Activated CD4-positive, alpha-beta T cell treated with anti-CD3 and anti-CD28 coated beads, Interleukin-2, amount 10 ng/mL, durations not matched to agents 7 days and 5 days (primary cell): ENCODE results near the gene SNAI3. TPM values are rescaled to one million over a fixed set of nuclear protein-coding genes. Genes with fewer than 3 reads are reported as not detected.
A peak's percentile ranks its signal among the peaks of the same experiment; 100 is the strongest.

Experiments
- CTCF ChIA-PET: fragments of 350-600 bp; sonication (Branson Sonifier 250); formaldehyde crosslinking; loops from one replicate; lab custom pipeline; 2021; ENCODE audit warnings: antibody characterized with exemption; lab: Charles Lee
- POLR2A ChIA-PET: fragments of 350-600 bp; sonication (Branson Sonifier 250); formaldehyde crosslinking; loops from one replicate; lab custom pipeline; 2021; ENCODE audit warnings: antibody characterized with exemption; lab: Charles Lee
- DNase-seq: peaks from one replicate; pipeline ENCODE4 v3.0.0-alpha.2; 2020
- H3K27ac Mint-ChIP-seq: one replicate; pipeline ENCODE4 v1.8.0; 2021; ENCODE audit warnings: mild to moderate bottlenecking, moderate library complexity, mixed read lengths
- H3K27me3 Mint-ChIP-seq: one replicate; pipeline ENCODE4 v1.8.0; 2021; ENCODE audit warnings: mixed read lengths
- H3K36me3 Mint-ChIP-seq: one replicate; pipeline ENCODE4 v1.8.0; 2021; ENCODE audit warnings: low read depth, mixed read lengths
- H3K4me1 Mint-ChIP-seq: one replicate; pipeline ENCODE4 v1.8.0; 2021; ENCODE audit warnings: mixed read lengths
- H3K4me3 Mint-ChIP-seq: one replicate; pipeline ENCODE4 v1.8.0; 2021; ENCODE audit warnings: mild to moderate bottlenecking, moderate library complexity, mixed read lengths
- H3K9me3 Mint-ChIP-seq: one replicate; pipeline ENCODE4 v1.8.0; 2021; ENCODE audit warnings: mixed read lengths
- total RNA-seq, 2 experiments: library from RNA; stranded (reverse); gene quantifications; one replicate each; pipeline ENCODE4 v1.2.3, GENCODE V29; 2021

Gene SNAI3
- total RNA-seq, 2 experiments from 2014 or later = 21.0 to 24.2 TPM

- no peaks in the 10 kb centered on the region for H3K9me3 Mint-ChIP-seq
- H3K36me3 Mint-ChIP-seq = peaks cover 38% of the 10 kb centered on the region
- DNase-seq = no peak
- H3K27me3 Mint-ChIP-seq = no peaks in the 10 kb centered on the region
- no peak overlapping the region for H3K27ac Mint-ChIP-seq
- CTCF ChIA-PET = interaction anchor here (1.0 kb wide), 1 partner anchor 13 kb away, joined by 3 read pairs; no protein-coding TSS in a partner anchor
- no peak overlapping the region for H3K4me3 Mint-ChIP-seq
- POLR2A ChIA-PET = no interaction called here
- H3K4me1 Mint-ChIP-seq = no peaks in the 10 kb centered on the region
These were observed 33.1 kb upstream of the SNAI3 start for GRCh38 chr16:88719267-88719932.

- Mint-ChIP-seq H3K27ac (no peak overlapping the region), H3K36me3 (peaks cover 32% of the 10 kb centered on the region), H3K4me1 (no peaks in the 10 kb centered on the region), H3K9me3 (no peaks in the 10 kb centered on the region), H3K27me3 (no peaks in the 10 kb centered on the region), H3K4me3 (no peak overlapping the region)
- CTCF ChIA-PET = interaction anchor here (1.0 kb wide), 1 partner anchor 11 kb away, joined by 3 read pairs; no protein-coding TSS in a partner anchor
- POLR2A ChIA-PET = no interaction called here
- DNase-seq = no peak
These were observed 31.9 kb upstream of the SNAI3 start for GRCh38 chr16:88718178-88718577.

GRCh38 chr16:88716601-88717001 lies 30.3 kb upstream of the SNAI3 start:
- no peak for DNase-seq
- Mint-ChIP-seq H3K27ac (no peak overlapping the region), H3K9me3 (no peaks in the 10 kb centered on the region), H3K4me3 (no peak overlapping the region), H3K36me3 (peaks cover 29% of the 10 kb centered on the region), H3K27me3 (no peaks in the 10 kb centered on the region), H3K4me1 (no peaks in the 10 kb centered on the region)
- ChIA-PET POLR2A (no interaction called here), CTCF (interaction anchor here (1.1 to 1.9 kb wide), 2 partner anchors 18 to 20 kb away, joined by 4 to 10 read pairs; no protein-coding TSS in a partner anchor)

DNA sequence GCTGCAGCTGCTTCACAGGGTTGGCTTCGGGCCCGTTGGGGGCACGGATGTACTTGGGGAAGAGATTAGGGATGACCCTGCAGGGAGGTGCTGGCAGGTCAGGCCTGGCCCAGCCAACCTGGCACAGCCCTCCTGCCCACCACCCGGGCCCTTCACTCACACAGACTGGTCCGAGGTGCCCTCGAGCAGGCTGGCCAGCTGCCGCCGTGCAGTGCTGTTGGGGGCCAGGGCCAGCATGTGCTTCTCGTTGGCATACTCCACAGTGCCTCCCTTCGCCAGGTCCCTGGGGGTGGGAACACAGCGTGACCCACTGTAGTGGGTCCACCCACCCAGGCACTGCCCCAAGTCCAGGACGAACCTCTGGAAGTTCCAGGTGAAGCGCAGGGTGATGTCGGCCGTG lies 29.9 kb upstream of the SNAI3 start:
- DNase-seq = no peak
- peaks cover 29% of the 10 kb centered on the region for H3K36me3 Mint-ChIP-seq
- CTCF ChIA-PET = interaction anchor here (1.1 to 1.9 kb wide), 2 partner anchors 7 to 21 kb away, joined by 3 to 10 read pairs; no protein-coding TSS in a partner anchor
- POLR2A ChIA-PET = no interaction called here
- H3K9me3 Mint-ChIP-seq = no peaks in the 10 kb centered on the region
- no peaks in the 10 kb centered on the region for H3K27me3 Mint-ChIP-seq
- H3K27ac Mint-ChIP-seq = no peak overlapping the region
- H3K4me1 Mint-ChIP-seq = no peaks in the 10 kb centered on the region
- no peak overlapping the region for H3K4me3 Mint-ChIP-seq

- H3K9me3 Mint-ChIP-seq = no peaks in the 10 kb centered on the region
- no peak overlapping the region for H3K4me3 Mint-ChIP-seq
- H3K4me1 Mint-ChIP-seq = no peaks in the 10 kb centered on the region
- POLR2A ChIA-PET = no interaction called here
- peaks cover 26% of the 10 kb centered on the region for H3K36me3 Mint-ChIP-seq
- H3K27me3 Mint-ChIP-seq = no peaks in the 10 kb centered on the region
- H3K27ac Mint-ChIP-seq = no peak overlapping the region
- no peak for DNase-seq
- CTCF ChIA-PET = interaction anchor here (0.6 to 1.9 kb wide), 4 partner anchors 8 to 54 kb away, joined by 3 to 10 read pairs (median 3); no protein-coding TSS in a partner anchor
These were observed 29.2 kb upstream of the SNAI3 start for GRCh38 chr16:88715312-88716190.

- H3K9me3 Mint-ChIP-seq = no peaks in the 10 kb centered on the region
- ChIA-PET POLR2A (no interaction called here), CTCF (interaction anchor here (0.9 to 1.1 kb wide), 4 partner anchors 8 to 27 kb away, joined by 3 to 4 read pairs (median 3); no protein-coding TSS in a partner anchor)
- H3K27ac Mint-ChIP-seq = no peak overlapping the region
- peaks cover 20% of the 10 kb centered on the region for H3K36me3 Mint-ChIP-seq
- no peaks in the 10 kb centered on the region for H3K4me1 Mint-ChIP-seq
- no peaks in the 10 kb centered on the region for H3K27me3 Mint-ChIP-seq
- DNase-seq = no peak
- no peak overlapping the region for H3K4me3 Mint-ChIP-seq
These were observed 28.4 kb upstream of the SNAI3 start for GRCh38 chr16:88714420-88715302.

DNA sequence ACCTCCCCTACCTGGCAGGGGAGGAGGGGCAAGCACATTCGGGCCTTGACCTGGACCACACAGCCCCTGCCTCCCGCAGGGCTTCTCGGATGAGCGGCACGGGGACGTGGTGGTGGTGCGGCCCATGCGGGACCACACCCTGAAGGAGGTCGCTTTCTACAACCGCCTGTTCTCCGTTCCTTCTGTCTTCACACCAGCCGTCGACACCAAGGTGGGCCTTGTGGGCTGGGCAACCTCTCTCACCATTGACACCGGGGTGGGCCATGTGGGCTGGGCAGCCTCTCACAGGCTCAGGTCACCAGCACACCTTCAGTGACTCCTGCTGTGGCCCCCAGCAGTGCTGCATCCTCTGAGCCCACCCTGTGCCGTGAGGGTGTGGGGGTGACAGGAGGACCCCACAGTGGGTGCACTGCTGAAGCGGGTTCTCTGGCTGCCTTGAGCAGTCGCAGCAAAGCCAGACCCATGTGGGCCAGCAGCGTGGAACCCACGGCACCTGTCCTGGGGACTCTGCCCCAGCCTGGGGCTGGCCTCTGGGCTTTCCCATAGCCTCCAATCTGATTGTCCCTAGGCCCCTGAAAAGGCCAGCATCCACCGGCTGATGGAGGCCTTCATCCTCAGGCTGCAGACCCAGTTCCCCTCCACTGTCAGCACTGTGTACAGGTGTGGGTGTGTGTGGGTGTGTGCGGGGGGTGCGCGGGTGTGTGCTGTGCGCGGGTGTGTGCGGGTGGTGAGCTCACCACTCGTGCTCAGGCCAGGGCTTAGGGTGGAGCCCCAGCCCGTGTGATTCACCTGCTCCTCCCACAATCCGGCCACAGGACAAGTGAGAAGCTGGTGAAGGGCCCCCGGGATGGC lies 27.5 kb upstream of the SNAI3 start:
- POLR2A ChIA-PET = no interaction called here
- H3K4me3 Mint-ChIP-seq = no peak overlapping the region
- peaks cover 16% of the 10 kb centered on the region for H3K36me3 Mint-ChIP-seq

DNA sequence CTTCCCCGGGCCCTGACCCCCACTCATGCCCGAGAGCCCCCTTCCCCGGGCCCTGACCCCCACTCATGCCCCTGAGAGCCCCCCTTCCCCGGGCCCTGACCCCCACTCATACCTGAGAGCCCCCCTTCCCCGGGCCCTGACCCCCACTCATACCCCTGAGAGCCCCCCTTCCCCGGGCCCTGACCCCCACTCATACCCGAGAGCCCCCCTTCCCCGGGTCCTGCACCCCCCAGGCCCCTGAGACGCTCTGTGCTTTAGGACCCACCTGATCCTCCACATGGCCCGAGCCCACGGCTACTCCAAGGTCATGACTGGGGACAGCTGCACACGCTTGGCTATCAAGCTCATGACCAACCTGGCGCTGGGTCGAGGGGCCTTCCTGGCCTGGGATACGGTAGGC lies 26.7 kb upstream of the SNAI3 start:
- Mint-ChIP-seq H3K9me3 (no peaks in the 10 kb centered on the region), H3K27ac (no peak overlapping the region), H3K27me3 (no peaks in the 10 kb centered on the region), H3K4me3 (no peak overlapping the region), H3K4me1 (no peaks in the 10 kb centered on the region), H3K36me3 (peaks cover 11% of the 10 kb centered on the region)
- POLR2A ChIA-PET = no interaction called here
- DNase-seq = no peak
- CTCF ChIA-PET = interaction anchor here (0.6 kb wide), 1 partner anchor 71 kb away, joined by 3 read pairs; no protein-coding TSS in a partner anchor

More for the DNA sequence above, 27.5 kb upstream of the SNAI3 start:
- H3K27me3 Mint-ChIP-seq = no peaks in the 10 kb centered on the region
- no peaks in the 10 kb centered on the region for H3K4me1 Mint-ChIP-seq
- no peak overlapping the region for H3K27ac Mint-ChIP-seq
- no peaks in the 10 kb centered on the region for H3K9me3 Mint-ChIP-seq
- DNase-seq = no peak
- CTCF ChIA-PET = interaction anchor here (0.9 kb wide), 2 partner anchors 9 to 24 kb away, joined by 3 to 4 read pairs; no protein-coding TSS in a partner anchor

- ChIA-PET POLR2A (no interaction called here), CTCF (interaction anchor here (0.6 kb wide), 1 partner anchor 72 kb away, joined by 3 read pairs; no protein-coding TSS in a partner anchor)
- no peak overlapping the region for H3K4me3 Mint-ChIP-seq
- H3K27me3 Mint-ChIP-seq = no peaks in the 10 kb centered on the region
- peaks cover 8% of the 10 kb centered on the region for H3K36me3 Mint-ChIP-seq
- DNase-seq = no peak
- H3K27ac Mint-ChIP-seq = no peak overlapping the region
- H3K9me3 Mint-ChIP-seq = no peaks in the 10 kb centered on the region
- H3K4me1 Mint-ChIP-seq = peaks cover 5% of the 10 kb centered on the region
These were observed 26.2 kb upstream of the SNAI3 start for GRCh38 chr16:88712362-88712979.

DNA sequence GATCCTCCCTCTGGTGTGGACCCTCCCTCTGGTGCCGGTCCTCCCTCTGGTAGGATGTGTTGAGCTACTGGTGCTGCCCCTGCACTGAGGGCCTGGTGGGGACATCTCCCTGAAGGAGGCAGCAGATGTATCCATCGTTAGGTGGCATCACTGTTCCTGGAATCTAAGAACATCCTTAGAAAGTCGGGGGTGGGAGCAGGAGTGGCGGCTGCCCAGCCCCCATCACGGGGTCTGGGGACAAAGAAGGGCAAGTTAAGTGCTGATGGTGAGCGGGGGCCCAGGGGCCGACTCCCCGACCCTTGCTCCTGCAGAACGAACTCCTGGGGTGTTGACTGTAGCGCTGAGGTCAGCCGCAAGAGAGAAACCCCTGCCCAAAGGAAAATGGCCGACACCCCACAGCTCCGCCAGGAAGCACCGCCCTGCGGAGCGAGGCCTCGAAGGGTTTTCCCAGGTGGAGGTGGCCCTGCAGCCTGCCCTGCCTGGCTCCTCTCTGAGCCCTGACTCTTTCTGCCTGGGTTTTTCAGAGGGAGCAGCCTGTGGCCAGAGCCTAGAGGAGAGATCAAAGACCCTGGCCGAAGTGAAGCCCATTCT lies 25.5 kb upstream of the SNAI3 start:
- Mint-ChIP-seq H3K4me1 (peaks cover 11% of the 10 kb centered on the region), H3K27me3 (no peaks in the 10 kb centered on the region), H3K27ac (no peak overlapping the region), H3K9me3 (no peaks in the 10 kb centered on the region), H3K4me3 (no peak overlapping the region), H3K36me3 (peaks cover 5% of the 10 kb centered on the region)
- POLR2A ChIA-PET = no interaction called here
- no peak for DNase-seq
- CTCF ChIA-PET = interaction anchor here (1.2 kb wide), 1 partner anchor 25 kb away, joined by 5 read pairs; no protein-coding TSS in a partner anchor

DNA sequence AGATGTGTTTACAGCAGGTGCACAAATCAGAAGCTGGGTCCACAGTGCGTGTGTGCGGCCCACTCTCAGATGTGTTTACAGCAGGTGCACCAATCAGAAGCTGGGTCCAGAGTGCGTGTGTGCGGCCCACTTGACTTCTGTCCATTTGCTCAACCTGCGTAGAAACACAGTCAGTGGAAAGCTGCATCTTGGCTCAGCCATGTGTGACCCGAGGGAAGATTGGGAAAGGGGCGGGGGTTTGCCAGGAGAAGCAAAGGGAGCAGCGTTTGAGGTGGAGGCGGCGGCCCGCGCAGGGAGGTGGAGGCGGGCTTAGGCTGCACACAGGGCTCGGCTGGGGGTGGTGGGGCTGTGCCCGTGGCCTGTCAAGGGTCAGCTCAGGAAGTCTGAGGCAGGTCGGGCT lies 24.2 kb upstream of the SNAI3 start:
- no peak for DNase-seq
- H3K4me1 Mint-ChIP-seq = peaks cover 11% of the 10 kb centered on the region
- H3K36me3 Mint-ChIP-seq = peaks cover 2% of the 10 kb centered on the region
- H3K4me3 Mint-ChIP-seq = no peak overlapping the region
- CTCF ChIA-PET = interaction anchor here (0.5 to 1.7 kb wide), 3 partner anchors 27 to 85 kb away, joined by 3 to 5 read pairs (median 4); no protein-coding TSS in a partner anchor
- peak overlapping the region; percentile 79 for H3K27ac Mint-ChIP-seq
- H3K9me3 Mint-ChIP-seq = no peaks in the 10 kb centered on the region
- POLR2A ChIA-PET = no interaction called here
- no peaks in the 10 kb centered on the region for H3K27me3 Mint-ChIP-seq
